Fibroblast of lung (primary cell): ENCODE measurements around the gene RNF223. TPM values are rescaled to one million over a fixed set of nuclear protein-coding genes. Genes with fewer than 3 reads are reported as not detected.
A peak's percentile ranks its signal among the peaks of the same experiment; 100 is the strongest.

Source experiments
- DNase-seq, 2 donors: peaks; one replicate each; pipeline versions ENCODE4 v3.0.0 to v3.0.0-alpha.2; 2010; ENCODE audit warnings: low read depth in 2 of 2
- H2AFZ ChIP-seq: 2 replicates; pipeline ENCODE4 v1.5.1; 2012; ENCODE audit warnings: low read length, control low read depth, inconsistent platforms
- H3K27ac ChIP-seq: 2 replicates; pipeline ENCODE4 v1.5.1; 2011; ENCODE audit warnings: low read length, control low read depth; ENCODE audit not compliant: insufficient read depth
- H3K27me3 ChIP-seq: 2 replicates; pipeline ENCODE4 v1.5.1; 2011; ENCODE audit warnings: mild to moderate bottlenecking, low read length; ENCODE audit not compliant: control insufficient read depth, insufficient read depth
- H3K36me3 ChIP-seq: 2 replicates; pipeline ENCODE4 v1.5.1; 2011; ENCODE audit warnings: low read length; ENCODE audit not compliant: control insufficient read depth, insufficient read depth
- H3K4me1 ChIP-seq: 2 replicates; pipeline ENCODE4 v1.5.1; 2011; ENCODE audit warnings: low read length; ENCODE audit not compliant: control insufficient read depth, insufficient read depth; ENCODE audit errors: extremely low read depth
- H3K4me2 ChIP-seq: 2 replicates; pipeline ENCODE4 v1.5.1; 2011; ENCODE audit warnings: low read length, control low read depth; ENCODE audit not compliant: insufficient read depth; ENCODE audit errors: extremely low read depth
- H3K4me3 ChIP-seq, 4 experiments: fragments of 200-600 bp in 1 of 4; sonication (generic) in 1 of 4; replicated peaks in 1 of 4; 2 replicates each; pipeline ENCODE4 v1.5.1; 2011 to 2016; ENCODE audit warnings: low read length in 4 of 4, low read depth in 3 of 4, mild to moderate bottlenecking in 3 of 4, control low read depth in 2 of 4, inconsistent platforms in 1 of 4, mixed read lengths in 1 of 4; ENCODE audit not compliant: insufficient read depth in 1 of 4; ENCODE audit errors: control extremely low read depth in 1 of 4
- H3K79me2 ChIP-seq: 2 replicates; pipeline ENCODE4 v1.5.1; 2012; ENCODE audit warnings: mild to moderate bottlenecking, low read length, inconsistent platforms; ENCODE audit not compliant: control insufficient read depth, insufficient read depth
- H3K9ac ChIP-seq: 2 replicates; pipeline ENCODE4 v1.5.1; 2011; ENCODE audit warnings: mild to moderate bottlenecking, low read length, control low read depth; ENCODE audit not compliant: insufficient read depth
- H3K9me3 ChIP-seq: 2 replicates; pipeline ENCODE4 v1.5.1; 2012; ENCODE audit warnings: low read depth, low read length; ENCODE audit not compliant: control insufficient read depth, insufficient read depth
- H4K20me1 ChIP-seq: 2 replicates; pipeline ENCODE4 v1.5.1; 2011; ENCODE audit warnings: low read length; ENCODE audit not compliant: control insufficient read depth, insufficient read depth; ENCODE audit errors: extremely low read depth
- EZH2 ChIP-seq: IDR thresholded peaks from 2 replicates; pipeline ENCODE4 v1.5.1; 2012; ENCODE audit warnings: low read length, control low read depth, mild to moderate bottlenecking; ENCODE audit errors: missing control alignments
- polyA plus RNA-seq, 2 donors: library from polyadenylated mRNA; depleted of rRNA in 1 of 2; stranded (reverse) in 1 of 2; unstranded in 1 of 2; fragments of >200 nt; gene quantifications; 2 replicates each; pipeline ENCODE4 v1.2.1, GENCODE V29; 2011 to 2012; ENCODE audit warnings: missing spikeins in 1 of 2
- total RNA-seq: library from RNA; depleted of rRNA; stranded (reverse); fragments of >200 nt; gene quantifications from 2 replicates; pipeline ENCODE4 v1.2.1, GENCODE V29; 2014
- TF ChIP-seq, protein P1 (sequence below), 2 donors: IDR thresholded peaks in 1 of 2; conservative IDR thresholded peaks in 1 of 2; 1 replicate in 1 of 2; 2 replicates in 1 of 2; pipeline ENCODE4 v1.5.1; 2011 to 2012; ENCODE audit warnings: low read length in 2 of 2, control low read depth in 1 of 2, inconsistent platforms in 1 of 2, low read depth in 1 of 2, mild to moderate bottlenecking in 1 of 2

The RNF223 gene
- total and polyA plus RNA-seq, 2 donors (not counting 1 experiment from before 2014, with no cell fraction given), result not detected

DNA sequence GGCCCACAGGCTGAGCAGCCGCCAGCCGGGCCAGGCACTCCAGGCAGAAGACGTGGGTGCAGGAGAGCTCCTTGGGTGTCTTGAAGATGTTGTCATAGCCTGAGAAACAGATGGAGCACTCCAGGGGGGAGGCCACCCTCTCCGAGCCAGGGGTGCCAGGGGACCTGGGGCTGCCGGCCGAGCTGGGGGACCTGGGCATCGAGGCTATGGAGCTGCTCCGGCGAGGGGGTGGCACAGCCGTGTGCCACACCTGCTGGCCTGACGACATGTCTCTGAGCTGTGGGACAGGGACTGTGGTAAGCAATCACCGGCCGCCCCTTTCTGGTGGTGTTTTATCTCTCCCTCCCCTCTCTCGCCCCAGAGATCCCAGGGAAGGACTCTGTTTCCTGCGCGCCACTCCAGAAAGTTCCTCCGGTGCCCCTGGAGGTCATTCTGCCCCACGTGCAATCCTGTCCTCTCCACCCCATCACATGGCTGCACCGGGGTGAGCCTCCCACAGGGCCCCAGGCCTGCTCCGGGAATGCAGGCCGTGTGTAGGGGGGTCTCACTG is 1.7 kb downstream of the RNF223 start:
- Histone ChIP-seq H3K36me3 (no peaks in the 10 kb centered on the region), H3K4me2 (no peak overlapping the region), H3K9ac (no peak overlapping the region), H3K9me3 (no peaks in the 10 kb centered on the region), H3K79me2 (no peaks in the 10 kb centered on the region), H3K27ac (no peak overlapping the region), H4K20me1 (no peaks in the 10 kb centered on the region), H3K4me3 (no peak overlapping the region), H2AFZ (no peak overlapping the region), H3K4me1 (no peaks in the 10 kb centered on the region), H3K27me3 (peaks cover 3% of the 10 kb centered on the region)
- DNase-seq, result no peak
- no peak for TF ChIP-seq EZH2
- TF ChIP-seq, protein P1, sequence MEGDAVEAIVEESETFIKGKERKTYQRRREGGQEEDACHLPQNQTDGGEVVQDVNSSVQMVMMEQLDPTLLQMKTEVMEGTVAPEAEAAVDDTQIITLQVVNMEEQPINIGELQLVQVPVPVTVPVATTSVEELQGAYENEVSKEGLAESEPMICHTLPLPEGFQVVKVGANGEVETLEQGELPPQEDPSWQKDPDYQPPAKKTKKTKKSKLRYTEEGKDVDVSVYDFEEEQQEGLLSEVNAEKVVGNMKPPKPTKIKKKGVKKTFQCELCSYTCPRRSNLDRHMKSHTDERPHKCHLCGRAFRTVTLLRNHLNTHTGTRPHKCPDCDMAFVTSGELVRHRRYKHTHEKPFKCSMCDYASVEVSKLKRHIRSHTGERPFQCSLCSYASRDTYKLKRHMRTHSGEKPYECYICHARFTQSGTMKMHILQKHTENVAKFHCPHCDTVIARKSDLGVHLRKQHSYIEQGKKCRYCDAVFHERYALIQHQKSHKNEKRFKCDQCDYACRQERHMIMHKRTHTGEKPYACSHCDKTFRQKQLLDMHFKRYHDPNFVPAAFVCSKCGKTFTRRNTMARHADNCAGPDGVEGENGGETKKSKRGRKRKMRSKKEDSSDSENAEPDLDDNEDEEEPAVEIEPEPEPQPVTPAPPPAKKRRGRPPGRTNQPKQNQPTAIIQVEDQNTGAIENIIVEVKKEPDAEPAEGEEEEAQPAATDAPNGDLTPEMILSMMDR (conservative IDR thresholded peaks at IDR 0.05 in 1 of 2, IDR thresholded peaks at IDR 0.05 in 1 of 2; ENCODE audit: low read depth in 1 of 2, low read length in 2 of 2), result no peak

DNA sequence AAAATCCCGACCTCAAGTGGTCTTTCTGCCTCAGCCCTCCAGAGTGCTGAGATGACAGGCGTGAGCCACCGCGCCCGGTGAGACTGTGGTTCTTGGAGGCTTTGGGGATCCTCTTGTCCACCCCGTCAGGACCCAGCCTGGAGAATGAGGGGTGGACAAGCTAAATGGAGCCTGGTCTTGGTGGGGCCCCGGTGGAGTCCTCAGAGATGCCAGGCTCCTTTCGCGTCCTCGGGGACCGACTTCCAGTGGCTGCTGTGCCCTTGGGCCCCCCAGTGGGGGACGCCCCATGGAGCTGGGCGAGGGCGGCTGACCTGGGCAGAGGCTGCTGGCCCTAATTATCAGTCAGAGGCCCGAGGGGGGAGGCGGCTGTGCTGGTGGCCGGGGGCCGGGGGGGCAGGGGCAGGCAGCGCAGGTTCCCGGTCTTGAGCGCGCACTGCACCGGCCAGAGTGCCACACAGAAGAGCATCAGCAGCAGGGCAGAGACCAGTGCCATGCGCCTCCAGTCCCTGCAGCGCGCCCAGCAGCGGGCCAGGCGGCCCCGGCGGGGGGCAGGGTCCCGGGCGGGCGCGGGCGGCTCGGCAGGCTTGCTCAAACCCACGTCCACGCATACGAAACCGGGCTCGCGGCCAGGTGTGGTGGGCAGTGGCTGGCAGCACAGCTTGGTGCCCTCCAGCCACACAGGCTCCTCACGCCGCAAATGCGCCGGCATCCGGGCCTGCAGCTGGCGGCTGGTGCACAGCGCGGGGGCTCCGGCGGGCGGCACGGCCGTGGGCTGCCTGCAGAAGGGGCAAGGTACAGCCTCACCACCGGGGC is 2.4 kb downstream of the RNF223 start:
- Histone ChIP-seq H3K4me1 (no peaks in the 10 kb centered on the region), H3K9ac (no peak overlapping the region), H3K36me3 (no peaks in the 10 kb centered on the region), H3K4me3 (no peak overlapping the region), H2AFZ (no peak overlapping the region), H3K9me3 (no peaks in the 10 kb centered on the region), H3K27ac (no peak overlapping the region), H4K20me1 (no peaks in the 10 kb centered on the region), H3K4me2 (no peak overlapping the region), H3K79me2 (no peaks in the 10 kb centered on the region), H3K27me3 (peaks cover 3% of the 10 kb centered on the region)
- TF ChIP-seq, protein P1 (conservative IDR thresholded peaks at IDR 0.05 in 1 of 2, IDR thresholded peaks at IDR 0.05 in 1 of 2; ENCODE audit: low read depth in 1 of 2, low read length in 2 of 2), result no peak
- TF ChIP-seq EZH2, result no peak
- DNase-seq, result no peak

DNA sequence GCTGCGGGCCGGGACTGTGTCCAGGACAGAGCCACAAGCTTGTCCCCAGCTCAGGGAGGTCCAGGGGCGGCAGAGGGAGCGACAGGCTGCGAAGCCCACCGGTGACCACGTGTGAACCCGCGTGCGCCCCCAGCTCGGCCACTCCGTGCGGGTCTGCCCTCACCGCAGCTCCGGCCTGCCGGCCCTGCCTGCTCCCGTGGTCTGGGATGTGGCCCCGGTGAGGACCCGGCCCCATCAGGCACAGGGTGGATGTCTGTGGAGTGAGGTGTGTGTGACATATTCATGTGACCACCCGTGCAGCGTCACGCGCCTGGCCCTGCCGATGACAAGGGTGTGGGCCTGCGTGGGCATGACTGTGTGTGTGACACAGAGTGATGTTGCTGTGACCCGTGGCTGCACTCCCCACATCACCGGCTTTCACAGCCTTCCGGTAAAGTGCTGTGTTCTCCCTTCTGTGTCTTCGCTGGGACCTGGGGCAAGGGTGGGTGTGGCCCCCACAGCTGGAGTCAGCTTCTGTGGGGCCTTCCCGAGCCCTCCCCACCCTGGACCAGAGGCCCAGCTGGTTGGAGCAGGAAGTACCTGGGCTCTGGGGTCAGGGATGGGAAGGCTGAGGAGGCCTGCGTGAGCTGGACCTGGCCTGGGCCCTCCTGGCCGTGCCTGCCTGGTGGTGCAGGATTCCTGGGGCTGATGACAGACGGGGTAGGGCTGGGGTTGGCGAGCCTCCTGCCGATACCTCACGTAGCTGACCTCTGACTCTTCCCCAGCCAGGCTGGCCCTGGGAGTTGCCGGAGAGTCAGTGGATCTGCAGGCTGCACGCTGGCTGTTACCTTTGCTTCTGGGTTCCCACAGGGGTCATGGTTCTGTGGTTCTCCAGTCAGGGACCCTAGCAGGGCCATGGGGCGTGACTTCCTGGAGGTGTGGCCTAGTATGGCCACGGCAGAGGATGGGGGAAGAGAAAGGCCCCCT is 4.1 kb downstream of the RNF223 start:
- Histone ChIP-seq H3K36me3 (no peaks in the 10 kb centered on the region), H3K9ac (peak overlapping the region; percentile 20), H3K27ac (no peak overlapping the region), H3K4me3 (no peak overlapping the region), H3K27me3 (peaks cover 3% of the 10 kb centered on the region), H3K79me2 (no peaks in the 10 kb centered on the region), H3K9me3 (no peaks in the 10 kb centered on the region), H3K4me2 (peak overlapping the region; percentile 83), H4K20me1 (no peaks in the 10 kb centered on the region), H2AFZ (no peak overlapping the region), H3K4me1 (no peaks in the 10 kb centered on the region)
- TF ChIP-seq EZH2, result no peak
- TF ChIP-seq, protein P1 (conservative IDR thresholded peaks at IDR 0.05 in 1 of 2, IDR thresholded peaks at IDR 0.05 in 1 of 2; ENCODE audit: low read depth in 1 of 2, low read length in 2 of 2), result no peak
- DNase-seq, result no peak
